ENCODE data around the gene SOX11. TPM values are rescaled to one million over a fixed set of nuclear protein-coding genes. Genes with fewer than 3 reads are reported as not detected.

SOX11 gene
- total RNA-seq, 1 donor from 2014 or later: 154 TPM

- no peaks in the 10 kb centered on the region for H3K27me3 Mint-ChIP-seq
- peaks cover 14% of the 10 kb centered on the region for H3K4me1 Mint-ChIP-seq (ENCODE audit: low read depth)
- peak; percentile 73 for DNase-seq (ENCODE audit: low spot score, unreplicated experiment)
- TF ChIP-seq CTCF (IDR thresholded peaks at IDR 0.05; ENCODE audit: unreplicated experiment): peak; percentile 46
- peak overlapping the region; percentile 94 for H3K4me3 Mint-ChIP-seq (ENCODE audit: low read depth)
- H3K36me3 Mint-ChIP-seq (ENCODE audit: insufficient read depth): peaks cover 20% of the 10 kb centered on the region
- H3K27ac Mint-ChIP-seq: peak overlapping the region; percentile 99
- H3K9me3 Mint-ChIP-seq (ENCODE audit: low read depth): no peaks in the 10 kb centered on the region
These were observed 781 bp upstream of the SOX11 start for GRCh38 chr2:5691221-5691984.

DNA sequence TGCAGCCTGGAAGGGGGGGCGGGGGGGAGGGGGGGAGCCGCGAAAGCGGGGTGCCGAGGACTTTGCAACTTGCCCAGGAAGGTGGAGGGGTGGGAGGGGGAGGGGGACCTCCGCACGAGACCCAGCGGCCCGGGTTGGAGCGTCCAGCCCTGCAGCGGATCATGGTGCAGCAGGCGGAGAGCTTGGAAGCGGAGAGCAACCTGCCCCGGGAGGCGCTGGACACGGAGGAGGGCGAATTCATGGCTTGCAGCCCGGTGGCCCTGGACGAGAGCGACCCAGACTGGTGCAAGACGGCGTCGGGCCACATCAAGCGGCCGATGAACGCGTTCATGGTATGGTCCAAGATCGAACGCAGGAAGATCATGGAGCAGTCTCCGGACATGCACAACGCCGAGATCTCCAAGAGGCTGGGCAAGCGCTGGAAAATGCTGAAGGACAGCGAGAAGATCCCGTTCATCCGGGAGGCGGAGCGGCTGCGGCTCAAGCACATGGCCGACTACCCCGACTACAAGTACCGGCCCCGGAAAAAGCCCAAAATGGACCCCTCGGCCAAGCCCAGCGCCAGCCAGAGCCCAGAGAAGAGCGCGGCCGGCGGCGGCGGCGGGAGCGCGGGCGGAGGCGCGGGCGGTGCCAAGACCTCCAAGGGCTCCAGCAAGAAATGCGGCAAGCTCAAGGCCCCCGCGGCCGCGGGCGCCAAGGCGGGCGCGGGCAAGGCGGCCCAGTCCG lies 540 bp downstream of the SOX11 start:
- Mint-ChIP-seq H3K9me3 (ENCODE audit: low read depth) (no peaks in the 10 kb centered on the region), H3K27ac (peak overlapping the region; percentile 99), H3K4me1 (ENCODE audit: low read depth) (peaks cover 17% of the 10 kb centered on the region), H3K36me3 (ENCODE audit: insufficient read depth) (peaks cover 21% of the 10 kb centered on the region), H3K4me3 (ENCODE audit: low read depth) (peak overlapping the region; percentile 100), H3K27me3 (no peaks in the 10 kb centered on the region)
- TF ChIP-seq CTCF (IDR thresholded peaks at IDR 0.05; ENCODE audit: unreplicated experiment): no peak
- peak; percentile 57 for DNase-seq (ENCODE audit: low spot score, unreplicated experiment)

- H3K27ac Mint-ChIP-seq: peak overlapping the region; percentile 94
These were observed 1.4 kb downstream of the SOX11 start for GRCh38 chr2:5693287-5694201.

GRCh38 chr2:5694306-5694705 lies 2.1 kb downstream of the SOX11 start:
- no peak for TF ChIP-seq CTCF (IDR thresholded peaks at IDR 0.05; ENCODE audit: unreplicated experiment)
- peak overlapping the region; percentile 94 for H3K27ac Mint-ChIP-seq
- no peak for DNase-seq (ENCODE audit: low spot score, unreplicated experiment)
- H3K4me3 Mint-ChIP-seq (ENCODE audit: low read depth): peak overlapping the region; percentile 100
- peaks cover 28% of the 10 kb centered on the region for H3K4me1 Mint-ChIP-seq (ENCODE audit: low read depth)
- H3K36me3 Mint-ChIP-seq (ENCODE audit: insufficient read depth): peaks cover 24% of the 10 kb centered on the region
- H3K9me3 Mint-ChIP-seq (ENCODE audit: low read depth): no peaks in the 10 kb centered on the region
- no peaks in the 10 kb centered on the region for H3K27me3 Mint-ChIP-seq

More at GRCh38 chr2:5693287-5694201, 1.4 kb downstream of the SOX11 start:
- DNase-seq (ENCODE audit: low spot score, unreplicated experiment): peak; percentile 23
- no peaks in the 10 kb centered on the region for H3K9me3 Mint-ChIP-seq (ENCODE audit: low read depth)
- H3K4me1 Mint-ChIP-seq (ENCODE audit: low read depth): peaks cover 24% of the 10 kb centered on the region
- peak; percentile 8 for TF ChIP-seq CTCF (IDR thresholded peaks at IDR 0.05; ENCODE audit: unreplicated experiment)
- H3K36me3 Mint-ChIP-seq (ENCODE audit: insufficient read depth): peaks cover 22% of the 10 kb centered on the region
- no peaks in the 10 kb centered on the region for H3K27me3 Mint-ChIP-seq
- H3K4me3 Mint-ChIP-seq (ENCODE audit: low read depth): peak overlapping the region; percentile 100

All from progenitor cell of endocrine pancreas (in vitro differentiated cells).